Endothelial cell of umbilical vein (primary cell): Measurements from ENCODE around the gene C19orf33. TPM values are rescaled to one million over a fixed set of nuclear protein-coding genes. Genes with fewer than 3 reads are reported as not detected.

ENCODE experiments used
- BruUV-seq: library from RNA; stranded (reverse); fragments of 400-500 nt; replicated peaks from 2 replicates; lab custom pipeline; 2021; lab: Mats Ljungman, UMichigan
- CTCF ChIA-PET: fragments of 300-600, 350-600 bp; sonication (Branson Sonifier 250); formaldehyde crosslinking; loops from one replicate; lab custom pipeline; 2021; ENCODE audit warnings: antibody characterized with exemption, inconsistent platforms; lab: Charles Lee
- POLR2A ChIA-PET: fragments of 300-600, 350-600 bp; sonication (Branson Sonifier 250); formaldehyde crosslinking; loops from one replicate; lab custom pipeline; 2021; ENCODE audit warnings: antibody characterized with exemption, inconsistent platforms; lab: Charles Lee
- DNase-seq: peaks from one replicate; pipeline ENCODE4 v3.0.0-alpha.2; 2011; ENCODE audit warnings: low read depth, low spot score
- FAIRE-seq: peaks from 2 replicates; lab custom pipeline; 2011; peaks lifted over from hg19 to GRCh38; lab: Jason Lieb, UNC
- H2AFZ ChIP-seq: 2 replicates; pipeline ENCODE4 v1.6.0; 2012; ENCODE audit warnings: low read depth, low read length, control low read depth, inconsistent platforms
- H3K27ac ChIP-seq: 2 replicates; pipeline ENCODE4 v1.5.1; 2011; ENCODE audit warnings: low read depth, mild to moderate bottlenecking, control low read depth, low read length, moderate library complexity; ENCODE audit not compliant: insufficient read depth
- H3K27me3 ChIP-seq, 2 experiments: 2 replicates each; pipeline versions ENCODE4 v1.6.0 to v1.6.1; 2011; ENCODE audit warnings: low read length in 2 of 2, mixed read lengths in 1 of 2; ENCODE audit not compliant: control insufficient read depth in 2 of 2, insufficient read depth in 2 of 2
- H3K36me3 ChIP-seq, 2 experiments: 2 replicates in 1 of 2; 3 replicates in 1 of 2; pipeline ENCODE4 v1.5.1; 2011; ENCODE audit warnings: low read length in 2 of 2, mild to moderate bottlenecking in 1 of 2, moderate library complexity in 1 of 2; ENCODE audit not compliant: control insufficient read depth in 2 of 2, insufficient read depth in 2 of 2; ENCODE audit errors: extremely low read depth in 1 of 2
- H3K4me1 ChIP-seq: 3 replicates; pipeline ENCODE4 v1.5.1; 2011; ENCODE audit warnings: mild to moderate bottlenecking, low read length; ENCODE audit not compliant: control insufficient read depth, insufficient read depth; ENCODE audit errors: extremely low read depth
- H3K4me2 ChIP-seq: 2 replicates; pipeline ENCODE4 v1.6.1; 2011; ENCODE audit warnings: low read length, control low read depth, mixed read lengths; ENCODE audit not compliant: insufficient read depth
- H3K4me3 ChIP-seq, 3 experiments: fragments of 200-600 bp in 1 of 3; sonication (generic), shearing (Covaris generic) in 1 of 3; replicated peaks in 1 of 3; 2 replicates each; pipeline ENCODE4 v1.5.1; 2011 to 2016; ENCODE audit warnings: control low read depth in 3 of 3, low read length in 3 of 3, mild to moderate bottlenecking in 2 of 3, inconsistent platforms in 1 of 3, low read depth in 1 of 3, moderate library complexity in 1 of 3; ENCODE audit not compliant: insufficient read depth in 1 of 3
- H3K79me2 ChIP-seq: 2 replicates; pipeline ENCODE4 v1.6.0; 2012; ENCODE audit warnings: low read length, inconsistent platforms; ENCODE audit not compliant: control insufficient read depth, insufficient read depth
- H3K9ac ChIP-seq: replicated peaks from 2 replicates; pipeline ENCODE3; 2011; ENCODE audit warnings: low read length, control low read depth; ENCODE audit not compliant: insufficient read depth; ENCODE audit errors: extremely low read depth
- H3K9me1 ChIP-seq: replicated peaks from 3 replicates; pipeline ENCODE4 v1.6.0; 2011; ENCODE audit warnings: mild to moderate bottlenecking, low read length; ENCODE audit not compliant: control insufficient read depth, insufficient read depth; ENCODE audit errors: extremely low read depth
- H3K9me3 ChIP-seq: replicated peaks from 2 replicates; pipeline ENCODE4 v1.5.1; 2012; ENCODE audit warnings: low read length, inconsistent platforms; ENCODE audit not compliant: control insufficient read depth, insufficient read depth
- H4K20me1 ChIP-seq: replicated peaks from 2 replicates; pipeline ENCODE3; 2011; ENCODE audit warnings: mild to moderate bottlenecking, low read length; ENCODE audit not compliant: control insufficient read depth, insufficient read depth; ENCODE audit errors: extremely low read depth
- CTCF ChIP-seq, 2 donors: IDR thresholded peaks; 1 replicate in 1 of 2; 2 replicates in 1 of 2; pipeline ENCODE4 v1.5.1; 2011; ENCODE audit warnings: low read length in 2 of 2, mild to moderate bottlenecking in 2 of 2, moderate library complexity in 2 of 2, control low read depth in 1 of 2, inconsistent platforms in 1 of 2, low read depth in 1 of 2; ENCODE audit not compliant: insufficient read depth in 1 of 2; ENCODE audit errors: extremely low read depth in 1 of 2
- EZH2 ChIP-seq: IDR thresholded peaks from 2 replicates; pipeline ENCODE4 v1.6.1; 2012; ENCODE audit warnings: borderline replicate concordance, low read depth, mild to moderate bottlenecking, moderate library complexity, low read length, inconsistent platforms; ENCODE audit not compliant: severe bottlenecking
- FOS ChIP-seq: IDR thresholded peaks from 2 replicates; pipeline ENCODE4 v1.6.1; 2011; ENCODE audit warnings: mild to moderate bottlenecking, low read length, moderate library complexity, borderline replicate concordance; ENCODE audit not compliant: insufficient read depth
- GATA2 ChIP-seq: IDR thresholded peaks from 2 replicates; pipeline ENCODE4 v1.7.0; 2011; ENCODE audit warnings: low read depth, mild to moderate bottlenecking, moderate library complexity, mixed read lengths, low read length; ENCODE audit not compliant: insufficient read length, insufficient read depth
- JUN ChIP-seq: IDR thresholded peaks from 2 replicates; pipeline ENCODE4 v1.6.1; 2011; ENCODE audit warnings: borderline replicate concordance, low read depth; ENCODE audit not compliant: insufficient read length, insufficient read depth
- MAX ChIP-seq: IDR thresholded peaks from 2 replicates; pipeline ENCODE4 v1.6.1; 2011; ENCODE audit not compliant: insufficient read depth, insufficient read length
- MYC ChIP-seq: IDR thresholded peaks from one replicate; pipeline ENCODE4 v1.6.1; 2011; ENCODE audit warnings: mild to moderate bottlenecking, low read depth, low read length
- POLR2A ChIP-seq: IDR thresholded peaks from 2 replicates; pipeline ENCODE4 v1.6.1; 2012; ENCODE audit warnings: low read depth, mild to moderate bottlenecking, control low read depth, low read length
- POLR2AphosphoS5 ChIP-seq: IDR thresholded peaks from 2 replicates; pipeline ENCODE4 v1.6.1; 2012; ENCODE audit warnings: low read depth, mild to moderate bottlenecking, control low read depth, low read length, moderate library complexity; ENCODE audit not compliant: insufficient read depth
- dilution Hi-C: fragments of 300-500 bp; cut with MboI; formaldehyde crosslinking; loops from one replicate; pipeline ENCODE4 v1.15.0; 2019; ENCODE audit warnings: low sequenced_read_pairs; ENCODE audit not compliant: extremely low pct_ligation_motif_present
- intact Hi-C: fragments of 100-400 bp; cut with micrococcal nuclease; formaldehyde crosslinking; loops from one replicate; pipeline ENCODE4 v1.10.0; 2022
- polyA plus RNA-seq, 4 experiments: library from polyadenylated mRNA; depleted of rRNA in 3 of 4; stranded (reverse) in 3 of 4; unstranded in 1 of 4; fragments of >200 nt; gene quantifications; 2 replicates each; pipeline versions ENCODE4 v1.2.1 to v1.2.3, GENCODE V29; 2011 to 2012; ENCODE audit warnings: missing spikeins in 1 of 4
- total RNA-seq: library from RNA; stranded (reverse); gene quantifications from 2 replicates; pipeline ENCODE4 v1.2.3, GENCODE V29; 2021

C19orf33 gene
- total and polyA plus RNA-seq, 2 donors (not counting 3 experiments of a cell fraction or from before 2014, with no cell fraction given): 4.3 to 34.1 TPM

- H3K9me3 ChIP-seq: no peaks in the 10 kb centered on the region
- peaks cover 3% of the 10 kb centered on the region for H3K4me1 ChIP-seq
- peak overlapping the region; percentile 69 for H2AFZ ChIP-seq
- FAIRE-seq (peak; percentile 12), DNase-seq (peak; percentile 48)
- H4K20me1 ChIP-seq: no peaks in the 10 kb centered on the region
- H3K27ac ChIP-seq: no peak overlapping the region
- H3K4me2 ChIP-seq: no peak overlapping the region
- dilution Hi-C loops: no loop called here
- intact Hi-C loops: no loop called here
- H3K36me3 ChIP-seq: no peaks in the 10 kb centered on the region
- H3K79me2 ChIP-seq: no peaks in the 10 kb centered on the region
- POLR2A ChIA-PET: no interaction called here
- H3K9me1 ChIP-seq: no peaks in the 10 kb centered on the region
- TF ChIP-seq EZH2 (no peak), FOS (no peak), POLR2AphosphoS5 (no peak), JUN (no peak), MYC (no peak), POLR2A (no peak), CTCF (IDR thresholded peaks at IDR 0.05; ENCODE audit: extremely low read depth in 1 of 2, insufficient read depth in 1 of 2, low read depth in 1 of 2, low read length in 2 of 2) (no peak), GATA2 (no peak), MAX (no peak)
- no TSS peak for BruUV-seq
- no peak overlapping the region for H3K4me3 ChIP-seq
- CTCF ChIA-PET: interaction anchor here (1.0 to 1.6 kb wide), 3 partner anchors 19 to 51 kb away, joined by 3 to 6 read pairs (median 3); partner anchors contain the start of gene CATSPERG
- no peaks in the 10 kb centered on the region for H3K27me3 ChIP-seq
- no peak overlapping the region for H3K9ac ChIP-seq
These were observed 19.6 kb upstream of the C19orf33 start for GRCh38 chr19:38284422-38284821.
